RWPE1 (cell line): ENCODE measurements around the gene MKLN1.

Experiments used
- CTCF ChIA-PET: fragments of 350-600 bp; sonication (Branson Sonifier 250); formaldehyde crosslinking; extraction: SDS; loops from one replicate; lab custom pipeline; 2021; lab: Yijun Ruan, JAX
- POLR2A ChIA-PET: fragments of 400-600 bp; formaldehyde crosslinking; extraction: SDS; loops from one replicate; lab custom pipeline; 2020; ENCODE audit warnings: antibody characterized with exemption; ENCODE audit not compliant: low non-redundant PET; lab: Yijun Ruan, JAX
- DNase-seq: peaks from one replicate; pipeline ENCODE4 v3.0.0; 2012; ENCODE audit warnings: low spot score
- H3K27ac ChIP-seq: fragments of 450-650 bp; 2 replicates; pipeline ENCODE4 v1.5.1; 2017
- TF ChIP-seq, protein P1 (sequence below): fragments of 450-650 bp; conservative IDR thresholded peaks from 2 replicates; pipeline ENCODE4 v1.5.1; 2017; ENCODE audit warnings: low read depth, mild to moderate bottlenecking

MKLN1 gene

DNA sequence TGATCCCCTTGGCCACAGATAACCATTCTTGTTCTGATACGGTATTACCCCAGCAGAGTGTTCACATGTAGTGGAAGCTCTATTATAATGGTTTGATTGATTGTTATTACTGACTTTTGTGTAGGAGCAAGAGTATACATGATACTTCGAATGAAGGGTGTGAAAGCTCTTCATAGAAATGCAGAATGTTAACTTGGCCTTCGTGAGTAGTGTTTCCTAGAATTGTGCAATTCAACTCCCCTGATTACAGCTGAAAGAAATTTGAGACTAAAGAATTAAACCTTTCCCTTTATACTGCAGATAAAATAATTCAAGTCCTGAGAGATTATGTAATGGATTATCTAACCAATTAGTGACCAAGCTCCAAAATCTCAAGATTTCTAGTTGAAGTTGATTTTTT lies 38.2 kb downstream of the MKLN1 start:
- H3K27ac ChIP-seq: no peak overlapping the region
- POLR2A ChIA-PET: no interaction called here
- TF ChIP-seq, protein P1, sequence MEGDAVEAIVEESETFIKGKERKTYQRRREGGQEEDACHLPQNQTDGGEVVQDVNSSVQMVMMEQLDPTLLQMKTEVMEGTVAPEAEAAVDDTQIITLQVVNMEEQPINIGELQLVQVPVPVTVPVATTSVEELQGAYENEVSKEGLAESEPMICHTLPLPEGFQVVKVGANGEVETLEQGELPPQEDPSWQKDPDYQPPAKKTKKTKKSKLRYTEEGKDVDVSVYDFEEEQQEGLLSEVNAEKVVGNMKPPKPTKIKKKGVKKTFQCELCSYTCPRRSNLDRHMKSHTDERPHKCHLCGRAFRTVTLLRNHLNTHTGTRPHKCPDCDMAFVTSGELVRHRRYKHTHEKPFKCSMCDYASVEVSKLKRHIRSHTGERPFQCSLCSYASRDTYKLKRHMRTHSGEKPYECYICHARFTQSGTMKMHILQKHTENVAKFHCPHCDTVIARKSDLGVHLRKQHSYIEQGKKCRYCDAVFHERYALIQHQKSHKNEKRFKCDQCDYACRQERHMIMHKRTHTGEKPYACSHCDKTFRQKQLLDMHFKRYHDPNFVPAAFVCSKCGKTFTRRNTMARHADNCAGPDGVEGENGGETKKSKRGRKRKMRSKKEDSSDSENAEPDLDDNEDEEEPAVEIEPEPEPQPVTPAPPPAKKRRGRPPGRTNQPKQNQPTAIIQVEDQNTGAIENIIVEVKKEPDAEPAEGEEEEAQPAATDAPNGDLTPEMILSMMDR: no peak
- CTCF ChIA-PET: interaction anchor here (0.6 kb wide), 1 partner anchor 511 kb away, joined by 3 read pairs; no protein-coding TSS in a partner anchor
- DNase-seq: no peak

DNA sequence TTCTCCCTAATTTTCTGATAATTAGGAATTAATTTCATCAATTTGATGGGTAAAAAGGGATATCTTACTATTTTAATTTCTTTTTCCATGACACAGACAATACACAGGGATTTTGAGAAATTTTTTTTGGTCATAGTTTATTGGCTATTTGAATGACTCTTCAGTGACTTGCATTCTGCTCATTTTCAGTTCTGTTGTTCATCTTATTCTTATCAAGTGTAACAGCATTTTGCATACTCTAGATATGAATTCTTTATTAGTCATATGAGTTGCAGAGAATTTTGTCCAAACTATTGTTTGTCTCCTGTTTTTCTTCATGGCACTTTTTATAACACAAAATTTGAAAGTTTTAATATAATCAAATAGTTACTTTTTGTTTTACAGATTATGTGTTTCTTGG lies 41.7 kb downstream of the MKLN1 start:
- TF ChIP-seq, protein P1: no peak
- POLR2A ChIA-PET: no interaction called here
- DNase-seq: no peak
- CTCF ChIA-PET: no interaction called here
- H3K27ac ChIP-seq: no peak overlapping the region

DNA sequence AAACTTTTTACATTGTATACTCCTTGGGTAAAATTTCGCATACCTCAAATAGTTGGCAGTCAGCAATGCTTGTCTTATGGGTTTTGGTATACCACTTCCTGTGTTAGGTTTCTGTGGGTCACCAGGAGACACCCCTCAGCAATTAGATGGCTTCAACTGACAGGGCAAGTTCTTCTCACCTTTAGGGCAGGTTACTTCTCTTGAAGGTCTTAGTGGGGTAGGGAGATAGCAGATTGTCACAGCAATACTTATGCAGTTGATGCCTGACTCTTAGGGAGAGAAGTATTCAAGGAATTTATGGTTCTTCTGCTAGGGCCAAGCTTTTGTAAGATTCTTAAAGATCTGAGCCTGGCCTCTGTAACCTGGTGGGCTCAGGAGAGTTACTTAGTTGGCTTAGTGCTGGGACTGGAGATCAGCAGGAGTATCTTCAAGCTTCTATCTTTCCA lies 42.9 kb downstream of the MKLN1 start:
- TF ChIP-seq, protein P1: no peak
- DNase-seq: no peak
- POLR2A ChIA-PET: no interaction called here
- no peak overlapping the region for H3K27ac ChIP-seq
- CTCF ChIA-PET: no interaction called here

DNA sequence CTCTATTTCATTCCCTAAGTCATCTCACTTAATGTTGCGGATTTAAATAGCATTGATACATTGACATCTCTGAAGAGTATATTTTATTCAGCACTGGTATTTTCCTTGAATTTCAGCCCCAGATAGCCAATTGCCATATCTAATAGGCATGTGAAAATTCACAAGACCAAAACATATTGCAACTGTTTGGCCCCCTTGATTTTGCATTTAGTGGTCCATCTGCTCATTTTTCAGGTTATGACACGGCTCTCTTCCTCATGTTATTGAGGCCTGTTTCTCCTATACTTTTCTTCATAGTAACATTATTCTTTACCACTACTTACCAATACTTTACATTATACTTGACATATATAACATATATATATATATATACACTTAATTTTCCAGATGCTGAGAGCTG lies 43.7 kb downstream of the MKLN1 start:
- ChIA-PET POLR2A (no interaction called here), CTCF (interaction anchor here (0.7 kb wide), 1 partner anchor 60 kb away, joined by 4 read pairs; no protein-coding TSS in a partner anchor)
- no peak for DNase-seq
- no peak overlapping the region for H3K27ac ChIP-seq
- TF ChIP-seq, protein P1: no peak

DNA sequence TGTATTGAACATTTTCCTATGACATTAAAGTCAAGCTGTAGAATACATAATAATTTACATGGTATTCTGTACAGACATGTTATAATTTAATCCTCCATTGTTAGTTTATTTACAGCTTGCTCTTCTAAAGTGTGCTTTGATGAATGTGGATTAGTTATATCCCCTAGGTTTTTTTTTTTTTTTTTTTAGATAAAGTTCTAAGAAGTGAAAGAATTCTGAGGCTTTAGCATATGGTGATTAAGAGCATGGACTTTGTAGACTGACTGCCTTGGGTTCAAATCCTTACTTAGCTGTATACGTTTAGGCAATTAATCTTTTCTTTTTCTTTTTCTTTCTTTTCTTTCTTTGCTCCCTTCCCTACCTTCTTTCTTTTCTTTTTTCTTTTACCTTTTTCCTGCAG lies 44.9 kb downstream of the MKLN1 start:
- H3K27ac ChIP-seq: no peak overlapping the region
- no peak for DNase-seq
- POLR2A ChIA-PET: no interaction called here
- CTCF ChIA-PET: interaction anchor here (0.6 to 0.7 kb wide), 3 partner anchors 16 to 245 kb away, joined by 4 to 5 read pairs (median 5); no protein-coding TSS in a partner anchor
- TF ChIP-seq, protein P1: no peak

DNA sequence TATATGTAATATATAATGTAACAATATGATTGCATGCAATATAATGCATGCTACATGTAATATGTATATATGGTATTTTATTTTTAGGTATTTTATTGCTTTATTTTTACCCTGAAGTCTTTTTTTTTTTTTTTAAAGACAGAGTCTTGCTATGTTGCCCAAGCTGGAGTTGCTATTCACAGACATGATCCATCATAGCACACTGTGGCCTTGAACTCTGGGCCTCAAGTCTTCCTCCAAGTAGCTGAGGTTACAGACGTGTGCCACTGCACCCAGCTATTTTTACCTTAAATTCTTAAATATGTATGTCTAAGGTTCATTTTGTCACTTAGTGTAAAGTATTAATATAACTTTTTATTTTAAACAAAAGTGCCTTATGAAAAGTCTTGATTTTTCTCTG lies 47.1 kb downstream of the MKLN1 start:
- ChIA-PET POLR2A (no interaction called here), CTCF (no interaction called here)
- no peak overlapping the region for H3K27ac ChIP-seq
- no peak for DNase-seq
- TF ChIP-seq, protein P1: no peak
